K562 treated with DMSO at 1 percent for 12 hours (cell line): ENCODE data around the gene MMP24OS. TPM values are rescaled to one million over a fixed set of nuclear protein-coding genes. Genes with fewer than 3 reads are reported as not detected.

Experiments
- total RNA-seq: library from RNA; unstranded; fragments of 300-600 nt; gene quantifications from 2 replicates; pipeline ENCODE4 v1.2.3, GENCODE V29; 2022; ENCODE audit not compliant: insufficient read depth

Gene MMP24OS
- total RNA-seq: 108 and 115 TPM in 2 replicates

GRCh38 chr20:35277531-35278395, at the start of gene MMP24OS:
MMP24OS (minus strand) TSS chr20:35278122; CDS start chr20:35277929, 193 bp downstream.

GRCh38 chr20:35291654-35292503, 14.0 kb upstream of the MMP24OS start, which contains the start of gene FAM83C:
FAM83C (minus strand) TSS chr20:35292425; CDS start chr20:35292304, 121 bp downstream.

GRCh38 chr20:35284267-35284991, 6.5 kb upstream of the MMP24OS start, which contains the start of gene EIF6:
EIF6 (minus strand) TSS chr20:35284772; CDS start chr20:35284487, 285 bp downstream.

Other genes with a start within 250 kb of the MMP24OS start
- 67.0 and 96.4 TPM in 2 replicates for gene TRPC4AP, start 185.3 kb downstream of the MMP24OS start, total RNA-seq
- 23.9 and 26.9 TPM in 2 replicates for gene EDEM2, start 130.8 kb downstream of the MMP24OS start, total RNA-seq
- 14.7 and 15.9 TPM in 2 replicates for gene PROCR, start 106.0 kb downstream of the MMP24OS start, total RNA-seq
- gene MMP24, start 51.4 kb downstream of the MMP24OS start, total RNA-seq: 0.35 TPM in 1 of 2 replicates, not detected in the other
- 147 and 233 TPM in 2 replicates for gene EIF6, start 6.7 kb upstream of the MMP24OS start, total RNA-seq
- gene FAM83C, start 14.3 kb upstream of the MMP24OS start, total RNA-seq: not detected in 2 replicates
- gene UQCC1, start 133.9 kb upstream of the MMP24OS start, total RNA-seq: 22.2 and 48.6 TPM in 2 replicates
- gene GDF5, start 160.1 kb upstream of the MMP24OS start, total RNA-seq: not detected in 2 replicates
- 3.7 and 28.4 TPM in 2 replicates for gene CEP250, start 177.5 kb upstream of the MMP24OS start, total RNA-seq